GM12874 (cell line): Measurements from ENCODE around the gene DUSP7.

Experiments used
- TF ChIP-seq, protein P1 (sequence below): IDR thresholded peaks from 2 replicates; pipeline ENCODE4 v1.5.1; 2011; ENCODE audit warnings: low read depth, mild to moderate bottlenecking, control low read depth, low read length, moderate library complexity; ENCODE audit not compliant: insufficient read depth

Gene DUSP7

DNA sequence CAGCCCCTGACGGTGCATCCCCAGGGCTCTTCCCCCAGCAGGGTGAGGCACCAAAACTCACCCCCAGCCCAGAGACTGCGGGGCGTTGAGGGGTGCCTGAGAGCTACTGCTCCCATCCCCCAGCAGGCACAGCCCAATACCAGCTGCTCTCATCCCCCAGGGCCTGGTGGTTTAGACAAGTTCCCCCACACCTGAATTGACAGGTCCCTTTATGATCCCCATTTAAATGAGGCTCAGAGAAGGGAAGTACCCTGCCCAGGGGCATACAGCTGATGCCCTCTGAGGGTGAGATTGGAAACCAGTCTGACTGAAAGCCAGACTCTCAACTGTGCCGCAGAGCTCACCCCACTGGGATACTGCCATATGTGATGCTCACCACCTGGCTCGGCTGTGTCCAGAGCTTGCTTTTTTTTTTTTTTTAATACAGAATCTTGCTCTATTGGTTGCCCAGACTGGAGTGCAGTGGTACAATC, 20.1 kb downstream of the DUSP7 start:
- TF ChIP-seq, protein P1, sequence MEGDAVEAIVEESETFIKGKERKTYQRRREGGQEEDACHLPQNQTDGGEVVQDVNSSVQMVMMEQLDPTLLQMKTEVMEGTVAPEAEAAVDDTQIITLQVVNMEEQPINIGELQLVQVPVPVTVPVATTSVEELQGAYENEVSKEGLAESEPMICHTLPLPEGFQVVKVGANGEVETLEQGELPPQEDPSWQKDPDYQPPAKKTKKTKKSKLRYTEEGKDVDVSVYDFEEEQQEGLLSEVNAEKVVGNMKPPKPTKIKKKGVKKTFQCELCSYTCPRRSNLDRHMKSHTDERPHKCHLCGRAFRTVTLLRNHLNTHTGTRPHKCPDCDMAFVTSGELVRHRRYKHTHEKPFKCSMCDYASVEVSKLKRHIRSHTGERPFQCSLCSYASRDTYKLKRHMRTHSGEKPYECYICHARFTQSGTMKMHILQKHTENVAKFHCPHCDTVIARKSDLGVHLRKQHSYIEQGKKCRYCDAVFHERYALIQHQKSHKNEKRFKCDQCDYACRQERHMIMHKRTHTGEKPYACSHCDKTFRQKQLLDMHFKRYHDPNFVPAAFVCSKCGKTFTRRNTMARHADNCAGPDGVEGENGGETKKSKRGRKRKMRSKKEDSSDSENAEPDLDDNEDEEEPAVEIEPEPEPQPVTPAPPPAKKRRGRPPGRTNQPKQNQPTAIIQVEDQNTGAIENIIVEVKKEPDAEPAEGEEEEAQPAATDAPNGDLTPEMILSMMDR, result no peak

- TF ChIP-seq, protein P1, result no peak
Observed at GRCh38 chr3:52034651-52035050, 21.7 kb downstream of the DUSP7 start.

- TF ChIP-seq, protein P1, result no peak
Observed at GRCh38 chr3:52034212-52034611, 22.2 kb downstream of the DUSP7 start.

DNA sequence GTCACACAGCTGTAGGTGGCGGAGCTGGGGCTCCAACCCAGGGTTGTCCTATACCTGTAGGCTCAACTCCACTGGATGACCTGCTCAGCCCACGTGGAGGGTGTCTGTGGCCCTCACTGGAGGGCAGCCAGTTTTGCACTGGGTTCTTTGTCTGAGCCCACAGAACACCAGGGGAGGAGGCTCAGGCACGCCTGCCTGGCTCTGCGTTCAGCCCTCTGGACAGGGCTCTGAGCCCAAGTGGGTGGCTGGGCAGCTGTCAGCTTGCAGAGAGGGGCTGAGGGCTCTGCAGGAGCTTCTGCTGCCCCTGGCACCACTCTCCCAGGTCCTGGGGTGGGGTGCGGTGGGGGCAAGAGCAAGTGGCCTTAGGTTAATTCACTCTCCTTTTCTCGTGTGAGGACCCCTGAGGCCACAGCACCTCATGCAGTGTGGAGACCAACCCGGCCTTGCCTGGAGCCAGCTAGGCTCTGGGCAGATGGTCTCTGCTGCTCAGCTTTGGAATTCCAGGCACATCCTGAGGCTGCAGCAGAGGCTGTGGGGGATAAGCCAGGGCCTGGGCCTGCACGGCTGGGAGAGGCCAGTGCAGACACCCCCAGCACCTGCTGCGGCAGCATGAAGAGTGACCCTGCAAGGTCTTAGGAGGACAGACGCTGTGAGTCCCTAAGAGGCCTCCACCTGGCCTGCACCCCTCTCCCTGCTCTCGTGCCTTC, 23.5 kb downstream of the DUSP7 start:
- TF ChIP-seq, protein P1, result no peak

DNA sequence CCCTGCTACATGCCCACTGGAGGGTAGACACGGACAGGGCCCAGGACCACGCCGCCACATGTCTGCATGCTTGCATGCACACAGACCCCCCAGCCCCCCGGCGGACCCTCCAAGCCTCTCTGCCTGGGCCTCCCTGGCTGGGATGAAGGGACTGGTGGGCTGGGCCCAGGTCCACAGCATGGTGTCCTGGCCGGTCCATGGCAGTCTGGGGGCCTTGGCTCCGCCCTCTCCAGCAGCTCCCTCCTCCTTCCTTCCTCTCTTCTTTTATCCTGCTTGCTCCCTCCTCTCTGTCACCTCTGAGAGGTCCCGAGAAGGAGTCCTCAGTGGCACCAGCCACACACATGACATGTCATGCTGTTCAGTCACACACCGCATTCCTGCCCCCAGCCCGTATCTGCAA, 24.5 kb downstream of the DUSP7 start:
- TF ChIP-seq, protein P1, result no peak

DNA sequence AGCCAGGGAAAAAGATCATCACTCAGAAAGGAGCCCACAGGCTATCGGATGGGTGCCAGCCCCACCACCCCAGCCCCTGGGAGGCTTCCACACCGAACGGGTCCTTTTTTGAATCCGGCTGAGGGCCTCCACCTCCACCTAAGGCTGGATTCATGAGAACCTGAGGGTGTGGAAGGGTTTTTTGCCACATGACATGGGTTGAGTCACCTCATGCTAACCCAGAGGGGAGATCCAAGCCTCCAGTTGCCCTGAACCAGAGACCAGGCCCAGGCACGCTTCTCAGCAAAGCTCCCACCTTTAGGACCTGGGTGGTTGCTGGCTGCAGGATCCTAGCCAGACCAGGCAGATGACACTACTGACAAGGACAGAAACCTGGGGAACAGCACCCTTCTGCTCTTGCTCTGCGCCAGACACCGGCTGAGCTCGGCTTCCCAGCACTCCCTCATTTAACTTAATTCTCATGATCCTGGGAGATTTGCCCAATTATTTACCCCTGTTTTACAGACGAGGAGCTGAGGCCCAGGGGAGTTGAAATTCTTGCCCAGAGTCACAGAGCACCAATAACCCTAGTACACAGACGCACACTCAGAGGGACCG, 25.6 kb downstream of the DUSP7 start:
- TF ChIP-seq, protein P1, result no peak

GRCh38 chr3:52029535-52029934, 26.8 kb downstream of the DUSP7 start:
- TF ChIP-seq, protein P1, result no peak
